WTC11 (cell line): Measurements from ENCODE around the gene TMEM150A.

Experiments
- SMAD3 ChIP-seq: sonication (generic); formaldehyde crosslinking; IDR thresholded peaks from 2 replicates; pipeline ENCODE4 v1.8.0; 2022; ENCODE audit warnings: missing genetic modification reagents, mild to moderate bottlenecking, borderline replicate concordance
- TF ChIP-seq, protein P1 (sequence below): fragments of 200-600 bp; IDR thresholded peaks from 2 replicates; pipeline ENCODE4 v1.8.0; 2022; ENCODE audit warnings: antibody characterized with exemption
- TF ChIP-seq, protein P2 (sequence below): sonication (generic); formaldehyde crosslinking; IDR thresholded peaks from 2 replicates; pipeline ENCODE4 v1.8.1; 2023; ENCODE audit warnings: mild to moderate bottlenecking, missing genetic modification reagents, moderate library complexity

DNA sequence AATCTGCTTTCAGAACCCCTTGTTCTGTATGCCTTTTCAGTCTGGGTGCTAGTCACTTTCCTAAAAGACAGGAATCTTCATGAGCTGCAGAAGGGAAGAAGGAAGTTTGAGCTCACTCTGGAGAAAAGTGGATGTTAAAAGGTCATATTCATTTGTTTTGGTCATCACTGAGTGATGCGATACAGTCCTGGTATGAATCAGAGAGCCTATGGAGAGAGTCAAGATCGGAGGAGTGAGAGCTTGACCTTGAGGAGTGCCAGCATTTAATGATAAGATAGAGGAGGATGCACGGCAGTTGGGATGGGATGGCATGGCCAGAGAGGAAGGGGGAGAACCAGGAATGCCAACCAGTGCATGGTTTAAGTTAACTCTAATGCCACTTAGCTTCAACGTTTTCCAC is 33.1 kb upstream of the TMEM150A start:
- no peak for TF ChIP-seq SMAD3
- TF ChIP-seq, protein P1, sequence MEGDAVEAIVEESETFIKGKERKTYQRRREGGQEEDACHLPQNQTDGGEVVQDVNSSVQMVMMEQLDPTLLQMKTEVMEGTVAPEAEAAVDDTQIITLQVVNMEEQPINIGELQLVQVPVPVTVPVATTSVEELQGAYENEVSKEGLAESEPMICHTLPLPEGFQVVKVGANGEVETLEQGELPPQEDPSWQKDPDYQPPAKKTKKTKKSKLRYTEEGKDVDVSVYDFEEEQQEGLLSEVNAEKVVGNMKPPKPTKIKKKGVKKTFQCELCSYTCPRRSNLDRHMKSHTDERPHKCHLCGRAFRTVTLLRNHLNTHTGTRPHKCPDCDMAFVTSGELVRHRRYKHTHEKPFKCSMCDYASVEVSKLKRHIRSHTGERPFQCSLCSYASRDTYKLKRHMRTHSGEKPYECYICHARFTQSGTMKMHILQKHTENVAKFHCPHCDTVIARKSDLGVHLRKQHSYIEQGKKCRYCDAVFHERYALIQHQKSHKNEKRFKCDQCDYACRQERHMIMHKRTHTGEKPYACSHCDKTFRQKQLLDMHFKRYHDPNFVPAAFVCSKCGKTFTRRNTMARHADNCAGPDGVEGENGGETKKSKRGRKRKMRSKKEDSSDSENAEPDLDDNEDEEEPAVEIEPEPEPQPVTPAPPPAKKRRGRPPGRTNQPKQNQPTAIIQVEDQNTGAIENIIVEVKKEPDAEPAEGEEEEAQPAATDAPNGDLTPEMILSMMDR, result no peak
- TF ChIP-seq, protein P2, sequence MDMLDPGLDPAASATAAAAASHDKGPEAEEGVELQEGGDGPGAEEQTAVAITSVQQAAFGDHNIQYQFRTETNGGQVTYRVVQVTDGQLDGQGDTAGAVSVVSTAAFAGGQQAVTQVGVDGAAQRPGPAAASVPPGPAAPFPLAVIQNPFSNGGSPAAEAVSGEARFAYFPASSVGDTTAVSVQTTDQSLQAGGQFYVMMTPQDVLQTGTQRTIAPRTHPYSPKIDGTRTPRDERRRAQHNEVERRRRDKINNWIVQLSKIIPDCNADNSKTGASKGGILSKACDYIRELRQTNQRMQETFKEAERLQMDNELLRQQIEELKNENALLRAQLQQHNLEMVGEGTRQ (CRISPR knock-in tag), result no peak
